HG02970 (cell line): ENCODE results near the gene ZBTB39.

Source experiments
- ATAC-seq: cut with Tn5 transposase; IDR thresholded peaks from one replicate; pipeline ENCODE4 v1.9.1; 2021; ENCODE audit warnings: mild to moderate bottlenecking, moderate library complexity, moderate number of reproducible peaks; ENCODE audit not compliant: unreplicated experiment, low FRiP score

The ZBTB39 gene

GRCh38 chr12:56951582-56952339, 54.6 kb downstream of the ZBTB39 start:
- ATAC-seq: no peak

GRCh38 chr12:56948881-56949280, 57.5 kb downstream of the ZBTB39 start:
- no peak for ATAC-seq
